Activated CD8-positive, alpha-beta memory T cell treated with anti-CD3 and anti-CD28 coated beads, Interleukin-2, amount 50 U/mL, for 1 hour (primary cell): ENCODE measurements around the gene C16orf74.

ENCODE experiments used
- DNase-seq: peaks from one replicate; pipeline ENCODE4 v3.0.0-alpha.2; 2020; ENCODE audit errors: extremely low read depth

Gene C16orf74

GRCh38 chr16:85717393-85718152 lies 33.3 kb downstream of the C16orf74 start:
- peak; percentile 13 for DNase-seq

DNA sequence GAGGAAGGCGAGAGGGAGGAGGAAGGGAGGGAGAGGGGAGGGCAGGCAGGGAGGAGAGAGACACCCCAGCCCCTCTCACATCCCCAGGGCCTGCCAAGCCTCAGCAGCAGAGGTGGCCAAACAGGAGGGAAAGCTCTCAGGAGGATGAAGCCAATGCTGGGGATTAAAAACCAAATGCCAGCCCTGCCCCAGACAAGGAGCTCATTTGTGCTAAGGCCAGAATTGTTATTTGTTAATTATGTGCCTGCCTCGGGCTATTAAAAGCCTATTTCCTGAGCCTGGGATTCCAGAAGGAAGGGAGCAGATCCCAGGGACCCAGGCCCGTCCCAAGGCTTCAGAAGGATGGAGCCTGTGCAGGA lies 34.2 kb downstream of the C16orf74 start:
- no peak for DNase-seq

- no peak for DNase-seq
Measured at GRCh38 chr16:85716022-85716679, 34.7 kb downstream of the C16orf74 start.

DNA sequence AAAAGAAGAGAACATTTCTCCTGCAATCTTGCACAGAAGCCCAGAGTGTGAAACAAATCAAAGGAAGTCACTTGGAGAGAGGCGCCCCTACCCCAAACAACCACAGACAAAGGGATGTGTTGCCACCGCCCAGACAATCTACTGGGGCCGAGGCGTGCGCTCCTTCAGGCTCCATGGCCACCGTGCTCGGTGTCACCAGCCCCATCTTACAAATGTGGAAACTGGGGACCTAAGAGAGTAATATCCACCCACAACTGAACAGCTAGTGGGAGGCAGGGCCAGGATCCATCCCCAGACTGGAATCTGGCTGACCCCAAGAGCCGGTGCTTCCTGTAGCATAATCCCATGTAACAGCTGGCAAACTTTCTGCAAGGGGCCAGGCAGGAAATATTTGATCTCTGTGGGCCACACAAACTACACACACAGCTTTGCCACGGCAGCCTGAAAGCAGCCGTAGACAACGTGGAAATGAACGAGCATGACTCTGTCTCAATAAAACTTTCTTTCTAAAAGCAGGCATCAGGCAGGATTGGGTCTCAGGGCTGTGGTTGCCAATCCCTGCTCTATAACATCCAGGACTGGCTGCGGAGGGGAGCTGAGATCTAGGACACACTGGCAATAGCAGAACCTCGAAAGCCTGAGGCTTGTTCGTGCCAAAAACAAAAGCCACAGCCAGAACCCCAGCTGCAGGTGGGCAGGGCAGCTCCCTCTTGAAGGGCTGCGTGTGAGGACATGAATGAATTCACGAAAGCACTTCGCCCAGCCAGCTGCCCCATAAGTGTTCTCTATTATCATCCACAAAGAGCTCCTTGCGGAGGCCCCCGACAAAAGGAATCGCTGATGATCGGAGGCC lies 35.5 kb downstream of the C16orf74 start:
- DNase-seq = no peak

DNA sequence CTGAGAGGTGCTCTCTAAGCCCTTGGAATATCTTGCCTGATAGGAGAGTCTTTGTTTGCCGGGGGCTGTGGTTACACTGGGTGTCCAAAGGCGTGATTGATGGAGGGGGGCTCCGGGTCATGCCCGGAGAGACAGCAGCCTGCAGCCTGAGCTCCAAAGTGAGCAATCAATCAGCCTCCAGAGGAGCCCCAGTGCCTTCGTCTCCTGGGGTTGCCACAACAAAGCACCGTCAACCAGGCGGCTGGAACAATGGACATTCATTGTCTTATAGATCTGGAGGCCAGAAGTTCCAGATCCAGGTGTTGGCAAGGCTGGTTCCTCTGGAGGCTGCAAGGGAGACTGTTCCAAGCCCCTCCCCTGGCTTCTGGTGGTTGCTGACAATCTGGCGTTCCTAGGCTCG lies 38.1 kb downstream of the C16orf74 start:
- no peak for DNase-seq

GRCh38 chr16:85711982-85712587 lies 38.8 kb downstream of the C16orf74 start:
- no peak for DNase-seq

DNA sequence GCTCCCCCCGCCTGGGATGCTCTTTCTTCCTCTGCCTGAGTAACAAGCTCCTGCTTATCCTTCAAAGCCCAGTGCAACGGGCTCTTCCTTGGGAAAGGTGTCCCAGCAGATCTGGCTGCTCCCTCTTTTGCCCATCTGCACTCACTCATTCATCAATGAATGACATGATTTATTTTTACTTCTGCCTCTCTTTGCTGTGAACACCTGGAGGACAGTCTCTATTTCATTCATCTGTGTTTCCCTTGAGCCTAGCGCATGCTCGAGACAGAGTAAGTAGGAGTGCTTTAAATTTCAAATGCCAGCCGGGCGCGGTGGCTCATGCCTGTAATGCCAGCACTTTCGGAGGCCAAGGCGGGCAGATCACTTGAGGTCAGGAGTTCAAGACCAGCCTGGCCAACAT lies 40.2 kb downstream of the C16orf74 start:
- DNase-seq = no peak

DNA sequence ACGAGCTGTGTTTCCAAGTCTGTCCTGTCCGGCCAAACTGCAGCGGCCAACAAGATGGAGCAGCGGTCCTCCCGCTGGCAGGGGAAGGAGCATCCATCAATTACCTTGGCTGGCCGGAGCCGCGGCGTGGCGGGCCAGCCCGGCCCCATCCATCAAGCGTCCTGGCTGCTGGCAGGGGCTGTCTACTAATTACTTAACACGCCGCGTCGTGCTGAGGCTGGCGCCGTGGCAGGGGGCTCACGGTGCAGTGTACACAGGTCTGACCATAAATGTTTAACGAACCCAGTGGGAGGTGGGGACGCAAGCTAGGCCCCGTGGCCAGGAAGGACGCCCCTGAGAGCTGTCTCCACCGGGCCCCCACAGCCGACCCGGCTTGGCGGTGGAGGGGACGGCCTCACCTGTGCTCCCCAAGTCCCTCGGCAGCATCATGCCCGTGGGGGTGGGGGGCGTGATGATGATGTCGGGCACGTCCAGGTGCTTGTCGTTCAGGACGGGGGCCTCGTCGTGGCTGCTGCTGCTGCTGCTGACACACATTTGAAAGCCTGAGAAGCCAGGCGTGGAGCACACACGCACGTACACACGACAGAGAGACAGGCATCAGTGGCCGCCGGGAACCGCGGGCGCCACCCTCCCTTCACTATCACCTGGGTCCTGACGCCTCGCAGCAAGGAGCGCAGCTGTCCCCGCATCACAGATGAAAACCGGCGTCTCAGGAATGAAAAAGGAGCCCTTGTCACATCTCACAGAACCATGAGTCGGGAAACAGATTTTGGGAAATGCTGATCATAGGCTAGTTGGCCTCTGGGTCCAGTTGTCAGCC lies 40.9 kb downstream of the C16orf74 start:
- DNase-seq = no peak

DNA sequence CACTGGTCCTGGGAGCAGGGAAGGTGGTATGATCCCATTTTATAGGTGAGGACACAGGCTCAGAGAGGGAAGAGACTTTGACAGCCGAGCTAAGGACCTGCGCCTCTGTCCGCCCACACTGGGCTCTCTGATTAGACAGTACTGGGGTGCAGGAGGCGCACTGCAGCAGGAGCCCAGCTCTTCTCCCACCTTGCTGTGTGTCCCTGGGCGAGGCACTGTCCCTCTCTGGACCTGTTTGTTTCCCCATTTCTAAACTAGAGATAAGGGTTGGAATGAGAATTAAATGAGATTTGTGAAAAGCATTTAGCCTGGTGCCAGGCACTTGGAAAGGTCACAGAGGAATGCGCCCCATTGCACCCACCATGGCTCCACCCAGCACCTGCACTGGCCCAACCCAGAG lies 42.6 kb downstream of the C16orf74 start:
- no peak for DNase-seq

DNA sequence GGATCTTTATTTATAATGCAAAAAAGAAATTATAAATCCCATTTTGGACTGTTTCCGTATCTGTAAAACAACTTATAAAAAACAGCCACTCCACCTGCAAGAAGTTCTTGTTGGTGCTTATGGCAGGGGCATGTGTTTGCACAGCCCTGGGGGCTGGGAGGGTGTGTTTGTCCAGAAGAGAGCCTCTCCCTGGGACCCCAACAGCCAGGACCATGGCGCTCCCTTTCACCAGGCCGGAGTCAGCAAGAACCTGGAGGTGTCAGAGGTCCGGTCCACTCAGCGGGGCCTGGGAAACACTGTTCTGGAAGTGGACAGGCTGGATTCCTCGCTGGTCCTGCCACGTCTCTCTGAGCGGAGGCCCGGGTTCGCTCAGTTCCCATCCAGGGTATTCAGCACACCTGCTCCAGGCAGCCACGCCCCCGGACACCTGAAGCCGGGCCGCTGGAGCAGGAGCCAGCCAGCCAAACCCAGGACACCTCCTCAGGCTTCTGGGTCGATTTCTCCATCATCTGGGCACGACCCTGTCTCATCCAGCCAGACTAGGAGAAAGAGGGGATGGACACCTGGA lies 43.3 kb downstream of the C16orf74 start:
- DNase-seq = no peak

GRCh38 chr16:85706449-85707034 lies 44.4 kb downstream of the C16orf74 start:
- no peak for DNase-seq

GRCh38 chr16:85704900-85705846 lies 45.7 kb downstream of the C16orf74 start:
- no peak for DNase-seq

GRCh38 chr16:85704011-85704410 lies 46.9 kb downstream of the C16orf74 start:
- no peak for DNase-seq

DNA sequence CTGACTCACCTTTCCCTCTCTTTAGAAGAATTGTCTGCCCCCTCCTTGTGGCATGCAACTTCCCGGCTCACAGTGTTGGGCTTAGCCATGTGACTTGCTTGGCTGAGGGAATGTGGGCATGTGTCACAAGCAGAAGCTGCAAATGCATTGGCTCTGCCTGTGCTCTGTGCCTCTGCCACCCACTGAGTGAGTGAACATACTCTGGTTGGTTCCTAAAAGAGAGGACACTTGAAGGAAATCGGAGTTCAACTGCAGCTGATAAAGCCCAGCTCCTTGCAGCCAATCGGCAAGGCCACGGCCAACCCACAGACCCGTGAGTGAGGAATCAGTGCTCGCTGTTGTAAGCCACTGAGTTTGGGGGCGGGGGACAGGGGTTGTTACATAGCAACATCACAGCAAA lies 51.3 kb downstream of the C16orf74 start:
- no peak for DNase-seq

- no peak for DNase-seq
Measured at GRCh38 chr16:85698935-85699558, 51.8 kb downstream of the C16orf74 start.

DNA sequence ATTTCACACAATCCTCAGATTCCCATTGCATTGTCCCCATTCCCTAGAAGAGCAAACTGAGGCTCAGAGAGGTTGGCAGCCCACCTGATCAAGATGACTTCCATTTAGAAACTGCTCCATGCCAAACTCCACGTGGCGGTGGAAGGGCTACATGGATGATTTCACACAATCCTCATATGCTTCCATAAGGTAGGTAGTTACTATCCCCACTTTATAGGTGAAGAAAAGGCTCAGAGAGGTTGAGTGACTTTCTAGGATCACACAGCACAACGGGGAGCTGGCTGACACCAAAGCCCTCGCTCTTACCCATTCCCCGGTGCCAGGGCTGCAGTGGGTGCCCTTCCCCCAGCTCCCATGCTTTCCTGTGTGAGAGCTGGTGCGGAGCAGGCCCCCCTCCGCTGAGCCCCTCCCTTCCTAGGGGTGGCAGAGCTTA lies 52.4 kb downstream of the C16orf74 start:
- DNase-seq = no peak

DNA sequence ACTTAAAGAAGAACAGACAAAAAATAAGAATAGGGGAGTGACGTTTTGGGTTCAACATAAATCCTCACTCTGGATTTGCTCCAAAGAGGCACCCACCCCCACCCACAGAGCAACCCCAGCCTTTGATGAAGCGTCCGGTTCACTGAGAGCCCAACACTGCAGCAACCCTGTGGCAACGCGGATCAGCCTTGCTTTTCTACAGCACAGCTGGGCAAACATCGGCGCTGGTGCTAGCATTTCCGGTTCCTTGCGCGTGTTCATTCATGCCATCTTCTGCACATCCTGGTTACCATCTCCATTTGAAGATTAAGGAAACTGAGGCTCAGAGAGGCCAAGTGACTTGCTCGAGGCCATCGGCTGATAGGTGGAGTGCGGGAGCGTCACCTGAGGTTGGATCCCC lies 53.5 kb downstream of the C16orf74 start:
- DNase-seq = no peak

GRCh38 chr16:85696781-85697180 lies 54.1 kb downstream of the C16orf74 start:
- no peak for DNase-seq
